Effector CD8-positive, alpha-beta T cell (primary cell): ENCODE data around the gene SIPA1L3.
"Not testable (repeated sequence)": the region's sequence is repeated elsewhere in the genome, so short reads cannot be mapped to it uniquely, and the experiment has no call there.

Source experiments
- DNase-seq: peaks from one replicate; lab custom pipeline; 2025; lab: John Stamatoyannopoulos, UW

Gene SIPA1L3

DNA sequence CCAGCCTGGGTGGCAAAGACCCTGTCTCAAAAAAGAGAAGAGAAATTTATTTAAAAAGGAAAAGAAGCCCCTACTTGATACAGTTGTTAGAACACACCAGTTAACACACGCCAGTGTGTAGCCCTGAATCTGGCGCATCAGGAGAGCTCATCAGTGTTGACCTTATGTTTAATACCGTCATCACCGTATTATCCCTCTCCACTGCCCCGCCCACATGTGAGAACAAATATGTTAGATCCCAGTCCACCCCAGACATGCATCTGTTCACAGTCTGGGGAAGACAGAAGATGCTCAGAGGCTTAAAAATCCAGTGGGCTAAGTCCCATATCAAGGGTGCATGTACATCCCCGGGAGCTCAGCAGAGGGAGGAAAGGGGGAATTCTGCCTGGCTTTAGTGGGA, 161.8 kb downstream of the SIPA1L3 start:
- no peak for DNase-seq

DNA sequence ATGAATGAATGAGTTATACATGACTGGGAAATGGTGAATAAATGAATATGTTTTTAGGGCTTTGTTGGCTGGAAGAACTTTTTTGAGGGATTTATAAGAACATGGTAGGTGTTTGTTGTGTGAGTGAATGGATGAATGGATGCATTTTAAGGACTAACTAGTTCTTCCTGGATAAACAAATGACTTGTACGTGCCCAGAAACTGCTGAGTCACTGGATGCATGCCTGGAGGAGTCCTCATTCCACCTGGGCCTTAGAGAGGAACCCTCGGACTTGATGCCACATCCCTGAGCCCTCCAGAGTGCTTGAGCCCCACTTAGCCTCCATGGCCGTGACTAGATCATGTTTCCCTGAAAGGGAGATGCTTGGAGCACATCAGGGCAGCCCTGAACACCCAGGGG, 163.6 kb downstream of the SIPA1L3 start:
- no peak for DNase-seq

DNA sequence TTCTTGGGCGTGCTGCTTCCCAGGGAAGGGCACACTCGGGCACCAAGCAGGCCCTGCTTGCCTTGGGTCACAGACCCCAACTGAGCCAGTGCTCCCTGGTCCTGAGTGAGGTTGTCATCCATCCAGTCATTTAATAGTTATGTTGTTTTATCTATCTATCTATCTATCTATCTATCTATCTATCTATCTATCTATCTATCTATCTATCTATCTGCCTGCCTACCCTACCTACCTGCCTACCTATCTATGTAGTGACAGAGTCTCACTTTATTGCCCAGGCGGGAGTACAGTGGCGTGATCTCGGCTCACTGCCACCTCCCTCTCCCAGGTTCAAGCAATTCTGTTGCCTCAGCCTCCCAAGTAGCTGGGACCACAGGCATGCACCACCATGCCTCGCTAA, 164.0 kb downstream of the SIPA1L3 start:
- not testable (repeated sequence) for DNase-seq

DNA sequence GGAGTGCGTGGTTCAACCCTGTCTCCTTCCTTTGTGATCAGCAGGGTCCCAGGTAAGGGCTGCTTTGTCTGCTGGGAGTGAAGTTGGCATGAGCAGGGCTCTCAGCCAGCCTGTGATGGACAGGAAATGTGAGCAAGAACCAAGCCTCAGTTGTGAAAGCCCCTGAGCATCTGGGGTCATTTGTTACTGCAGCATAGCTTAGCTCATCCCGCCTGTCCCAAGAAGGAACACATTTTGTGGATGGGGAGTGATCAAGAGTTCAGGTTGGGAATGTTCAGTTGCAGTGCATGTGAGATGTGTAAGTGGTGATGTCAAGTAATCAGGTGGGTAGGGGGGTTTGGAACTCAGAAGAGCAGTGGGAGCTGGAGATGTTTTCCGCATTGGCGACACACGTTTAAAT, 164.6 kb downstream of the SIPA1L3 start:
- DNase-seq = no peak

DNA sequence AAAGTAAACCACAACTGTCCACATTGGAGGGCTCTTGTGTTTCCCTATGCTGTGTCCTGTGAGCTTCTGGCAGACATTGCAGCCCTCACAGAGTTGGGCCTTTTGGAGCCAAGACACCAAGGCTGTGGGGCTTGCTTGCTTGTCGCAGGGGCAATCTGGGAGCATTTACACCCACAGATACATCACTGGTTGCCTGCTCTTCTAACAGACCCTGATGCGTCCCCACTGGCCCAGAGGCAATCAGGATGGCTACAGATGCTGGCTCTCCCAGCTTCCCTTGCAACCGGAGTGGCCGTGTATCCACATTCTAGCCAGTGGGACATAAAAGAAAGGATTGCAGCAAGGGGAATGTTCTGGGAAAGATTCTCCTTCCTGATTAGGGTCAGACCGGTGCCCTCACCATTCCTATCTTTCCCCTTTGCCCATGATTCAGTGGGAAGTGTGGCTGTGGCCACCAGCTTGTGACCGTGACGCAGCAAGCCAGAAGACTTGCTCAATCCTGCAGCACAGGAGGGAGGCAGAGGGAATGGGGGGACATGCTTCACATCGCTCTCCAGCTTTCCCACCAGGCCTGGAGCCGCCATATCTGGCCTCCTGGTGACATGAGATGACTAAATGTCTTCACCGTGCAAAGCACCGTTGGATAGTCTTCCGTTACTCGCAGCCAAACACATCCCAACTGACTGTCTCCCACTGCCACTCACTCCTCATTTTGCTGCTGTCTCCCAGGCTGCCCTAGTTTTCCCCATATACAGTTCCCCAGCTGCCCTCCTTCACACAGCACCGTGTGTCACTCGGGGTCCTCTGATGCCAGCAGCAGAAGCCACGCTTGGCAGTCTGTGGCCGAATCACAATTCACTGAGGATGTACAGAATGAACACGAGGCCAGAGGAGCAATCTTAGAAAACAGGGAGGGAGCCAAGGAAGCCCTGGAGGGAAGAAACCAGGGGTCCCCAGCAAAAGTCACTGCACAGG, 166.1 kb downstream of the SIPA1L3 start:
- DNase-seq = no peak

DNA sequence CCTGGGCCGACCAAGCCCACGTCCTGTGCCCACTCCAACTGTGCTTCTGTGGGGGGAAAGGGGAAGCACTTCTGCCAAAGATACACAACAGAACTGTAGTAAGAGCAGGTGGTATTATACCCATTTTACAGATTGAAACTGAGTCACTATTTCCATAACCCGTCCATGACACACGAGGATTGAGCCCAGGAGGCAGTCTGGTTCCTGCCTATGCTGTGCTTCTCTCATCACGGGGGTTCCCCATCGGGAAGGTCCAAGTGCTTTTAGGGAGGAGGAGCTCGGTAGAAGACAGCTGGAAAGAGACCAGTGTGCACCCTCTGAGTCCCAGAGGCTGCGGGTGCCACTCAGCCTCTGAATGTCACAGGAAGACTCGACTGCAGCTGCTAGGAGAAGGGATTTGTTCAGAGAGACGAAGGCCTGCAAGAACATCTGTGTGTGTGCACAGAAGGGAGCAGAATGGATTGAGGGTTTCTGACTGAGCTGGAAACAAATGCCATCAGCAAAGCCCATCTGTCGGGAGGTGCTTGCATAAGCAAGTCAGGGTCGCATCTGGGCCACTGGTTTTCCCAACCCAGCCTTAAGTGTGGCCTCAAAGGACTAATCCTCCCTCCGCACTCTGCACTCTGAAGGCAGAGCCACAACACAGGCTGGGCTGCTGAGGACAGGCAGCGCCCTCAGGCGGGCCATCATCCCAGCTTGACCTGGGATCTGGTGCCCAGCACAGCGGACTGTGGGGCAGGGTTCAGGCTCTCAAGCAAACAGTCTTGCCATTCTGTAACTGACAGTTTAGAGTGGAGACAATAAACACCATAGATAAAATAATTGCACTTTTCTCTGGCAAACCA, 167.1 kb downstream of the SIPA1L3 start:
- DNase-seq = no peak

DNA sequence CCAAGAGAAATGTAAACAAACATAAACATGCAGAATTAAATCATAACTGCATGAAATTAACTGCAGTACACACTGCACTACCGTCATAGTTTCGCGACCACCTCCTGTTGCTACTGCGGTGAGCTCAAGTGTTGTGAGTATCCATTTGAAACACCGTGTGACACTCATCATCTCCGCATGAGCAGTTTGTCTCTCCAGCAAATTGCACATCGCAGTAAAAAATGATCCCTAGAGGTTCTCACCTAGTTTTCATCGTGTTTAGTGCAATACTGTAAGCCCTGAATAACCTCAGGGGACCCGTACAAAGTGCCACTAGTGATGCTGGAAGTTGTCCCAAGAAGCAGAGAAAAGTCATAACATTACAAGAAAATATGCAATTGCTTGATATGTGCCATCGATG, 169.3 kb downstream of the SIPA1L3 start:
- no peak for DNase-seq

DNA sequence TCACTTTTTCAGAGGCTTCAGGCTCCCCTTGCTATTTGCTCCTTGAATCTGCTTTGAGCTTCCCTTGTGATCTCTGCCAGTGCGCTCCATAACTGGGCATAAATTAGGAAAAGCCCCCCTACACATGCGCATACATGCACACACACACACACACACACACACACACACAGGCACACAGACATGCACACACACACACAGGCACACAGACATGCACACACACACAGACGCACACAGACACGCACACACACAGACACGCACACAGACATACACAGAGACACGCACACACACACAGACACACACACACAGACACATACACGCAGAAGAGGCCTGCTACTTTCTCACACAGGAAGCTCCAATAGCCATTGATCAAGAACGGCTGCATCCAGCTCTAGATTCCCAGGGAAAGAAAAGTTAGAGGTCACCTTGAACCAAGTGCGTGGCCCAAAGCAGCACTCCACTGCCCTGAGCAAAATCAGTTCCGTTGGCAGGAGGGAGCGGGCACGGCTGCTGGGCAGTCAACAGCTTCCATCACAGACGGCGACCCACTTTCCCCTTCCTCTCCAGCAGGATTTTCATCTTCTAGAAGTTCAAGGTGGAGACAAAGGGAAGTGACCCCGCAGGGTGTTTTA, 171.4 kb downstream of the SIPA1L3 start:
- DNase-seq = no peak

DNA sequence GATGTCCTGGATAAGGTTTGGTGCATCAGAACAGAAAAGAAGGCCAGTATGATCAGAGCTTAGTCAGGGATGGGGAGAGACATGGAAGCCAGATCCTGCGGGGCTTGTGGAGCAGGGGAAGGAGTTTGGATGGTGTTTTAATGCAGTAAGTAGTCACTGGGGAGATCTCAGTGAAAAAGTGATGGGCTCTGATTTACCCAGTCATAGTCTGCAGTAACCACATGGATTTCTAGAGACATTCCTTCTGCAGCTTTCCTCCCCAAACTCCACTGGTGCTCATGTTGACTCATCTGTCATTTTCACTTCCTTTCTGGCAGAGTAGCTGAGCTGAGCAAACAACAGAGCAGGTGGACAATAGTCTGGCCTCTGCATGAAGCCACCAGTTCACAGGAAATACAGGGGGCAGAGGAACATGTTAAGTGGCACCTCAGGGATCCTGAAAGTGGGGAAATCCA, 172.9 kb downstream of the SIPA1L3 start:
- DNase-seq = no peak

DNA sequence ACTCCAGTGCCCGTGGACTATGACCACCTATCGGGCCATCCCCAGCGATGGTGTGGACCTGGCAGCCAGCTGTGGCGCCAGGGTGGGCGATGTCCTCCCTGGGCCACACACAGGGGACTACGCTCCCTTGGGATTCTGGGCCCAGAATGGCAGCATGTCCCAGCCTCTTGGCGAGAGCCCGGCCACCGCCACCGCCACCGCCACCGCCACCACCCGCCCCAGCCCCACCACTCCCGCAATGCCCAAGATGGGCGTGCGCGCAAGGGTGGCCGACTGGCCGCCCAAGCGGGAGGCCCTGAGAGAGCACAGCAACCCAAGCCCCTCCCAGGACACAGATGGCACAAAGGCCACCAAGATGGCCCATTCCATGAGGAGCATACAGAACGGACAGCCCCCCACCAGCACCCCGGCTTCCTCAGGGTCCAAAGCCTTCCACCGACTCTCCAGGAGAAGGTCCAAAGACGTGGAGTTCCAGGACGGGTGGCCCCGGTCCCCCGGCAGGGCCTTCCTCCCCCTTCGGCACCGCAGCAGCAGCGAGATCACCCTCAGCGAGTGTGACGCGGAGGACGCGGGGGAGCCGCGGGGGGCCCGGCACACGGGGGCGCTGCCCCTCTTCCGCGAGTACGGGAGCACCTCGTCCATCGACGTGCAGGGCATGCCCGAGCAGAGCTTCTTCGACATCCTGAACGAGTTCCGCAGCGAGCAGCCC, 174.7 kb downstream of the SIPA1L3 start:
- DNase-seq = no peak

DNA sequence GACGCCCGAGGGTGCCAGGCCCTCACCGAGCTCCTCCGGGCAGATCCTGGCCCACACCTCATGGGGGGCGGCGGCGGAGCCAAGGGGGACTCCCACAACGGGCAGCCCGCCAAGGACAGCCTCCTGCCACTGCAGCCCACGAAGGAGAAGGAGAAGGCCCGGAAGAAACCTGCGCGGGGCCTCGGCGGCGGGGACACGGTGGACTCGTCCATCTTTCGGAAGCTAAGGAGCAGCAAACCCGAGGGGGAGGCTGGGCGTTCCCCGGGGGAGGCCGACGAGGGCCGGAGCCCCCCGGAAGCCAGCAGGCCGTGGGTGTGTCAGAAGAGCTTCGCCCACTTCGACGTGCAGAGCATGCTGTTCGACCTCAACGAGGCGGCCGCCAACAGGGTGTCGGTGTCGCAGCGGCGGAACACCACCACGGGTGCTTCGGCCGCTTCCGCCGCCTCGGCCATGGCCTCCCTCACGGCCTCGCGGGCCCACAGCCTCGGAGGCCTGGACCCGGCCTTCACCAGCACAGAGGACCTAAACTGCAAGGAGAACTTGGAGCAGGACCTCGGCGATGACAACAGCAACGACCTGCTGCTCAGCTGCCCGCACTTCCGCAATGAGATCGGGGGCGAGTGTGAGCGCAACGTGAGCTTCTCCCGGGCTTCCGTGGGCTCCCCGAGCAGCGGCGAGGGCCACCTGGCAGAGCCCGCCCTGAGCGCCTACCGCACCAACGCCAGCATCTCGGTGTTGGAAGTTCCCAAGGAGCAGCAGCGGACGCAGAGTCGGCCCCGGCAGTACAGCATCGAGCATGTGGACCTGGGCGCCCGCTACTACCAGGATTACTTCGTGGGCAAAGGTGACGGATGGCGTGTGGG, 175.5 kb downstream of the SIPA1L3 start:
- DNase-seq = no peak

DNA sequence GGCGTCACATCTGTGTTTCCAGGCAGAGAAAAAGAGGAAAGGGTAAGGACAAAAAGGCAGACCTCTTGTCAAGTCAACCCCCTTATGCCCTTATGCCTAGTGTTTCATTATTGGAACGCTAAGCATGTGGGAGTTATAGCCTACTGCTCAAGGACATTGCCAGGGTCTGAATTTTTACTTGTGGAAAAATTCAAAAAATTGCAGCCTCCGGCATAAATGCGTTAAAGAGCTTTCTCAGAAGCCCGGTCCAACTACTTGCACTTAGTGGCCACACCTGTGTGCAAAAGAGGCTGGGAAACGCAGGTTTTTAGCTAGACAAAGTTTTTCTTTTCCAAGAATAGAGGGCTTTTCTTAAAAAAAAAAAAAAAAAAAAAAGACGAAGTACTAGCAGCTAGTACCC, 177.2 kb downstream of the SIPA1L3 start:
- no peak for DNase-seq

DNA sequence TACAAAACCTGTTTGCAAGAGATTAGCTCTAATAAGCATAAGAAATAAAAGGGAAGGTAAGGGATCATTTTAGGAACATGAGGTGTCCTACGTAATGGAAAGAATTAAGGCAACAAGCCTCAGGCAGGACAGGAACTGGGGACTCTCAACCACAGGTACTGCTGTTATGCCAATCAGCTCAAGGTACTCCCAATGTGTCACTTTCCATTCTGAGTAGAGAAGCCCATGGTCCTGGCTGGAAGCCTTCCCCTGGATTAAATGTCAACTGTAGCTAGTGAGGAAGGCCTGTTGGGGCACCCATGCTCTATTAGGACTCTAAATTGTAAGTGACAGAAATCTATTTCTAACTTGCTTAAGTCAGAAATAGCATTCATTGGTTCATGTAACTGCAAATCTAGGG, 182.4 kb downstream of the SIPA1L3 start:
- DNase-seq = no peak

DNA sequence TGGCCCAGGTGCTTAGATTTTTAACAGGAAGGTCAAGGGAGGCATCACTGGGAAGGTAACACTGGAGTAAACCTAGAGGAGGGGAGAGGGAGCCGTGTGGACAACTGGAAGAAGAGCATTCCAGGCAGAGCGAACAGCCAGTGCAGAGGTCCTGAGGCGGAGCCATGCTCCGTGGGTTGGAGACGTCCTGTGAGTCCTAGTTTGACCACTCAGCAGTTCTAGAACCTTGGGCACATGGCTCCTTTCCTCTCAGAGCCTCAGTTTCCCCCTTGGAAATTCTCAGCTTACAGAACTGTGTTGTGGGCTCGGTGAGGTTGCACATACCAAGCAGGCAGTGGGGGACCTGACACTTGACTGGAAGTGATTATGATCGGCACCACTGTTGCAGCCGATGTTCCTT, 186.1 kb downstream of the SIPA1L3 start:
- no peak for DNase-seq

DNA sequence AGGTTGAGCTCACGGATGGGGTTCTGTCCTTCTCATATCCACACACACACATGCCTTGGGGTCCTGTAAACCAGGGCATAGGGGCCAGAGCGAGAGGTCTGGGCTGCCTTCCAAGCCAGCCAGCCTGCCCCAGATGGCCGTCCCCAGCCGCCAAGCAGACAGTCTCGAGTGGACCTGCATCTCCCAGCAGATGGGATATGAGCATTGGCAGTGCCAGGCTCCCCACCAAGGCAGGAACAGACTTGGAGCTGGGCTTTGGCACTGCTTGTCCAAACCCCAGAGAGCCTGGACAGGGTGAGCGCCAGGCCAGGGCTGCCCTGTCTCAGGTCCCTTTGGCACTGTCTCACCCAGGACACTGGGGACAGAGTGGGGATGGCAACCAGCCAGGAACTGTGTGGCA, 186.6 kb downstream of the SIPA1L3 start:
- DNase-seq = no peak

DNA sequence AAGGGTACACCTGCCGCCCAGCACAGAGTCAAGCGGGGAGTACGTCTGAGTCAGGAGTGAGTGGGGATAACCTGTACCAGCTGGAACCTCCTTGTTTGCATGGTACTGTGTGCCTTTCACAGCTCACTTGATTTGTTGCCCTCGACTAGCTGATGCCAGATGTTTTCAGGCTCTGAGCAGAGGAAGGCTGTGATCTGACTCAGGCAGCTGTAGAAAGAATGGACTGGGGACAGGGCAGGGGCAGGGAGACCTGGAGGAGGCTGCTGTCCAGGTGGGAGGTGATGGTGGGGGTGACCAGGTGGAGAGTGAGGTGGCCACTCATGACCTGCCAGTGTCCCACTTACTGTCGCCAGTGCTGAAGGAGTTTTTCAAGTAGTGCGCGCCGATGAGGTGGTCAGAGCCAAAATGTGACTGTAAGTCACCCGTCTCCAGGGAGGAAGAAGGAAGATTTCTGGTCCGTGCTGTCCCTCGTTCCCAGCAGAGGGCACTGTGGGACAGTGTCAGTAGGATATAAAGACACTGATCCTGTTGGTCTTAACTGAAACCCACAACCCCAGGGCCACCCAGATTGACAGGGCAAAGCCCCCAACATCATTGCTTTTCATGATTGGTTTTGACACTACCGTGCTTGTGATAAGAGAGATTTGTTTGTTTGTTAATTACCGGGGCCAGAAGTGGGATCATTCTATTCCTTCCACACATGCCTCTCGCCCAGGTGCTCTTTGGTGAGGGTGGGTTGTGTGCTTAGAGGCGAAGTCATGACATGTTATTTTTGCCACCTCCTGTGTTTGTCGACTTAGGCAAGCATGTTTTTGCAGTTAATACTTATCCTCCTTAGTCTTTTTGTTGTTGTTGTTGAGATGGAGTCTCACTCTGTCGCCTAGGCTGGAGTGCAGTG, 188.7 kb downstream of the SIPA1L3 start:
- DNase-seq = peak; percentile 9

DNA sequence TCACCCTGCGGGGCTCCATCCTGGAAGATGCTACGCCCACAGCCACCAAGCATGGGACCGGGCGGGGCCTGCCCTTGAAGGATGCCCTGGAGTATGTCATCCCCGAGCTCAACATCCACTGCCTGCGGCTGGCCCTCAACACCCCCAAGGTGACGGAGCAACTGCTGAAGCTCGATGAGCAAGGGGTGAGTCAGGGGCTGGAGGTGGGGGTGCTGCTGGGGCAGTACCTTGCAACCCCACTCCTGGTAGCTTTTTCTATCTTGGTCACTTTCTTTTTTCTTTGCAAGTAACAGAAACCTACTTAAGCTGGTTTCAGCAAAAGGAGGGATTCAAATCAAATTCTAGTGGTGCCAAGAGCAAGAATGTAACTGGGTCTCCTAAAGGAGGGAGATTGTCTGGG, 193.0 kb downstream of the SIPA1L3 start:
- no peak for DNase-seq

DNA sequence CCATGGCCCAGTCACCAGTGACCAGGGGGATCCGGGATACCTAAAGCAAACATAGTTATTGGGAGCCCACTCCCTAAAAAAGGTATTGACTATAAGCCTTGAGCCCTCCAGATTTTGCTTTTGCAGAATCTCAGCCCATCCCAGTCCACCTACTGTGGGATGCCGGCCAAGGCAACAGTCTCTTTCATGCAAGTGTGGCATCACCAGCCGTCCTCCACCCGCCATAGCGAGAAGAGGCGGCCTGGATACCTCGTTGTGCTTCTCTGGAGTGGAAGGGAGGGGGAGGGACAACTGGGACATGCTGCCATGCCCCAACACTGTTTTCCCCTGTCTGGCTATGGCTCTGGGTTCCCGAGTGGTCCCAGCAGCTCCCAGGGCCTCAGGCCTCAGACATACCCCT, 193.6 kb downstream of the SIPA1L3 start:
- no peak for DNase-seq

DNA sequence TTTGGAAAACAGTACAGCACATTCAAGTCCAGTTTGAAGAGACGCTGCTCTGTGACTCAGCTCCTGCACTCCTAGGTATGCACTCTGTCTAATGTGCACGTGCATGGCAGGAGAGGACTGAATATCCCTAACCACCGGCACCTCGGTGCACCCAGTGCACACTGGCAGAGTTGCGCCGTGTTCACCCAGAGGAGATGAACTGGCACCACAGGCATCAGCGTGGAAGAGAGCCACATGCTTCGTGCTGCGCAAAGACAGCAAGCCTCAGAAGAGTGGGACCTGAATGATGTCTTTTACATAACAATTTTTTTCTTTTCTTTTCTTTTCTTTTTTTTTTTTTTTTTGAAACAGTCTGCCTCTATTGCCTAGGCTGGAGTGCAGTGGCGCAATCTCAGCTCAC, 194.7 kb downstream of the SIPA1L3 start:
- no peak for DNase-seq

DNA sequence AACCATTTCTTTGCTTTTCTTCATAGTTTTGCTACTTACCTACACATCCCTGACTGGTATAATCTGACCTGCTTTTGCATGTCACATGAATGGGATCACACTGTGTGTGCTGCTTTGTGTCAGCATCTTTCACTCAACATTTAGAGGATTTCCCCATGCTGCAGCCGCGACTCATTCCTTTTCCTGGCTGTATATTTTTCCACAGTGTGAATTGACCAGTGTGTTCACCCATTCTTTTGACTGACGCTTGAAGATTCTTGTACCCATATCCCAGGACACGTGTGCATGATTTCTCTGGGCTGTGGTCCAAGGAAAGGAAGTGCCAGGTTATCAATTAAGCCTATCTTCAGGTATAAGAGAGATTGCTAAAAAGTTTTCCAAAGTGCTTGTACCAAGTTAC, 198.6 kb downstream of the SIPA1L3 start:
- no peak for DNase-seq
